ENCODE measurements around the gene SFMBT1. TPM values are rescaled to one million over a fixed set of nuclear protein-coding genes. Genes with fewer than 3 reads are reported as not detected.
"Not testable (repeated sequence)": the region's sequence is repeated elsewhere in the genome, so short reads cannot be mapped to it uniquely, and the experiment has no call there.

SFMBT1 gene
- total RNA-seq, 1 experiment from 2014 or later = 1.4 TPM

GRCh38 chr3:53067567-53067966 lies 21.7 kb upstream of the SFMBT1 start:
- no peak overlapping the region for H3K27ac ChIP-seq (ENCODE audit: low read depth, low read length, poor library complexity, severe bottlenecking)

GRCh38 chr3:53065841-53066480 lies 20.1 kb upstream of the SFMBT1 start:
- TF ChIP-seq EZH2 (IDR thresholded peaks at IDR 0.05; ENCODE audit: borderline replicate concordance, low read depth, low read length, poor library complexity, severe bottlenecking) = no peak
- TF ChIP-seq, protein P1, sequence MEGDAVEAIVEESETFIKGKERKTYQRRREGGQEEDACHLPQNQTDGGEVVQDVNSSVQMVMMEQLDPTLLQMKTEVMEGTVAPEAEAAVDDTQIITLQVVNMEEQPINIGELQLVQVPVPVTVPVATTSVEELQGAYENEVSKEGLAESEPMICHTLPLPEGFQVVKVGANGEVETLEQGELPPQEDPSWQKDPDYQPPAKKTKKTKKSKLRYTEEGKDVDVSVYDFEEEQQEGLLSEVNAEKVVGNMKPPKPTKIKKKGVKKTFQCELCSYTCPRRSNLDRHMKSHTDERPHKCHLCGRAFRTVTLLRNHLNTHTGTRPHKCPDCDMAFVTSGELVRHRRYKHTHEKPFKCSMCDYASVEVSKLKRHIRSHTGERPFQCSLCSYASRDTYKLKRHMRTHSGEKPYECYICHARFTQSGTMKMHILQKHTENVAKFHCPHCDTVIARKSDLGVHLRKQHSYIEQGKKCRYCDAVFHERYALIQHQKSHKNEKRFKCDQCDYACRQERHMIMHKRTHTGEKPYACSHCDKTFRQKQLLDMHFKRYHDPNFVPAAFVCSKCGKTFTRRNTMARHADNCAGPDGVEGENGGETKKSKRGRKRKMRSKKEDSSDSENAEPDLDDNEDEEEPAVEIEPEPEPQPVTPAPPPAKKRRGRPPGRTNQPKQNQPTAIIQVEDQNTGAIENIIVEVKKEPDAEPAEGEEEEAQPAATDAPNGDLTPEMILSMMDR (conservative IDR thresholded peaks at IDR 0.05; ENCODE audit: low read depth, low read length) = no peak
- BruUV-seq (replicated peaks) = no TSS peak
- Histone ChIP-seq H3K27me3 (replicated peaks; ENCODE audit: insufficient read depth, low read depth, low read length, poor library complexity) (no peaks in the 10 kb centered on the region), H3K27ac (ENCODE audit: low read depth, low read length, poor library complexity, severe bottlenecking) (no peak overlapping the region), H3K36me3 (ENCODE audit: insufficient read depth, low read length, poor library complexity, severe bottlenecking) (no peaks in the 10 kb centered on the region), H3K4me1 (ENCODE audit: insufficient read depth, low read length, poor library complexity, severe bottlenecking) (no peaks in the 10 kb centered on the region), H3K9me3 (ENCODE audit: low read depth, low read length, poor library complexity, severe bottlenecking) (no peaks in the 10 kb centered on the region), H3K4me3 (ENCODE audit: low read depth, low read length, poor library complexity, severe bottlenecking) (no peak overlapping the region)
- DNase-seq (ENCODE audit: low spot score) = no peak
- ChIA-PET POLR2A (ENCODE audit: low non-redundant PET) (no interaction called here), CTCF (no interaction called here)
- intact Hi-C loops (cut with micrococcal nuclease; ENCODE audit: unreplicated experiment) = no loop called here

More at GRCh38 chr3:53067567-53067966, 21.7 kb upstream of the SFMBT1 start:
- Histone ChIP-seq H3K4me3 (ENCODE audit: low read depth, low read length, poor library complexity, severe bottlenecking) (no peak overlapping the region), H3K36me3 (ENCODE audit: insufficient read depth, low read length, poor library complexity, severe bottlenecking) (no peaks in the 10 kb centered on the region), H3K4me1 (ENCODE audit: insufficient read depth, low read length, poor library complexity, severe bottlenecking) (peaks cover 4% of the 10 kb centered on the region), H3K9me3 (ENCODE audit: low read depth, low read length, poor library complexity, severe bottlenecking) (no peaks in the 10 kb centered on the region), H3K27me3 (replicated peaks; ENCODE audit: insufficient read depth, low read depth, low read length, poor library complexity) (no peaks in the 10 kb centered on the region)
- POLR2A ChIA-PET (ENCODE audit: low non-redundant PET) = no interaction called here
- intact Hi-C loops (cut with micrococcal nuclease; ENCODE audit: unreplicated experiment) = no loop called here
- TF ChIP-seq EZH2 (IDR thresholded peaks at IDR 0.05; ENCODE audit: borderline replicate concordance, low read depth, low read length, poor library complexity, severe bottlenecking) = no peak
- BruUV-seq (replicated peaks) = no TSS peak
- CTCF ChIA-PET = no interaction called here
- no peak for DNase-seq (ENCODE audit: low spot score)

DNA sequence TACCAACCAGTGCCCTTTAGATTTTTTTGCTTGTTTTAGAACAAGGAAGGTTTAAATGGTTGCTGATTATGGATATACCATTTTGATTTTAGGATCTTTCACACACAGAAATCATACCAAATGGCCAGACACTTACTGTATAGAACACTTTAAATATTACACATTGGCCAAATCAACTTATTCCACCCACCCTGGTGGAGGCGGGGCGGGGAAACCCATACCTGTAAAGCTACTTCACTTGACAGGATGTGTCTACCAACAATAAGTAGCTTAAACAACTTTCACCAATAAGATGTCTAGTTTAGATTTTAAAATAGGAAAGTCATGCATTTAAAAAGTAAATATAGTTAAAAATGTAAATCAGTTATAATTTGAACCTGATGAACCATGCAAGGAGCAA lies 17.0 kb upstream of the SFMBT1 start:
- ChIA-PET CTCF (no interaction called here), POLR2A (ENCODE audit: low non-redundant PET) (no interaction called here)
- BruUV-seq (replicated peaks) = no TSS peak
- no peaks in the 10 kb centered on the region for H3K36me3 ChIP-seq (ENCODE audit: insufficient read depth, low read length, poor library complexity, severe bottlenecking)
- no peaks in the 10 kb centered on the region for H3K27me3 ChIP-seq (replicated peaks; ENCODE audit: insufficient read depth, low read depth, low read length, poor library complexity)
- H3K9me3 ChIP-seq (ENCODE audit: low read depth, low read length, poor library complexity, severe bottlenecking) = no peaks in the 10 kb centered on the region
- no peak overlapping the region for H3K27ac ChIP-seq (ENCODE audit: low read depth, low read length, poor library complexity, severe bottlenecking)
- TF ChIP-seq, protein P1 (conservative IDR thresholded peaks at IDR 0.05; ENCODE audit: low read depth, low read length) = no peak
- no peak for DNase-seq (ENCODE audit: low spot score)
- no peaks in the 10 kb centered on the region for H3K4me1 ChIP-seq (ENCODE audit: insufficient read depth, low read length, poor library complexity, severe bottlenecking)
- H3K4me3 ChIP-seq (ENCODE audit: low read depth, low read length, poor library complexity, severe bottlenecking) = no peak overlapping the region
- intact Hi-C loops (cut with micrococcal nuclease; ENCODE audit: unreplicated experiment) = no loop called here

DNA sequence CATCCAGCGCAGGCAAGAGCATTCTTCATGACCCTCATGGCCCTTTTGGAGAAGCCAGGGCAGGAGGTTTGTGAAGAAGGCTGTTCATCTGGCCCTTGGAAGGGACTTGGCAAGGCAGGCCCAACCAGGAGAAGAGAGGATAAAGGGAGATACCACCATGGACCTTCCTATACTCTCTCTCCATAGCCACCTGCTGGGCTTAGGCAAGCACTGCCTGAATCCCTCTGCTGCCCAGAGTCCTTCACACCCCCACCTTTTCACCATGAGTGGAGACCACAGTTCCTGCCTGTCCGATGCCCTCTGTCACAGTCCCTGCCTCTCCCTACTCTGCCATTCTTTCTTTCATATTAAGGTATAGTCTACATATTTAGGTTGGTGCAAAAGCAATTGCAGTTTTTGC lies 10.6 kb upstream of the SFMBT1 start:
- BruUV-seq (replicated peaks) = no TSS peak

GRCh38 chr3:53054233-53054632 lies 8.4 kb upstream of the SFMBT1 start:
- intact Hi-C loops (cut with micrococcal nuclease; ENCODE audit: unreplicated experiment); DNase-seq (ENCODE audit: low spot score); BruUV-seq (replicated peaks): not testable (repeated sequence)

More for the DNA sequence above, 10.6 kb upstream of the SFMBT1 start:
- no peak for TF ChIP-seq EZH2 (IDR thresholded peaks at IDR 0.05; ENCODE audit: borderline replicate concordance, low read depth, low read length, poor library complexity, severe bottlenecking)
- no peaks in the 10 kb centered on the region for H3K4me1 ChIP-seq (ENCODE audit: insufficient read depth, low read length, poor library complexity, severe bottlenecking)
- CTCF ChIA-PET = no interaction called here
- no peak overlapping the region for H3K4me3 ChIP-seq (ENCODE audit: low read depth, low read length, poor library complexity, severe bottlenecking)
- H3K36me3 ChIP-seq (ENCODE audit: insufficient read depth, low read length, poor library complexity, severe bottlenecking) = no peaks in the 10 kb centered on the region
- intact Hi-C loops (cut with micrococcal nuclease; ENCODE audit: unreplicated experiment) = no loop called here
- no peak for DNase-seq (ENCODE audit: low spot score)
- H3K9me3 ChIP-seq (ENCODE audit: low read depth, low read length, poor library complexity, severe bottlenecking) = no peaks in the 10 kb centered on the region
- H3K27ac ChIP-seq (ENCODE audit: low read depth, low read length, poor library complexity, severe bottlenecking) = no peak overlapping the region
- H3K27me3 ChIP-seq (replicated peaks; ENCODE audit: insufficient read depth, low read depth, low read length, poor library complexity) = no peaks in the 10 kb centered on the region
- POLR2A ChIA-PET (ENCODE audit: low non-redundant PET) = no interaction called here

More at GRCh38 chr3:53054233-53054632, 8.4 kb upstream of the SFMBT1 start:
- POLR2A ChIA-PET (ENCODE audit: low non-redundant PET); CTCF ChIA-PET; H3K27ac ChIP-seq (ENCODE audit: low read depth, low read length, poor library complexity, severe bottlenecking); H3K4me1 ChIP-seq (ENCODE audit: insufficient read depth, low read length, poor library complexity, severe bottlenecking); H3K36me3 ChIP-seq (ENCODE audit: insufficient read depth, low read length, poor library complexity, severe bottlenecking); H3K9me3 ChIP-seq (ENCODE audit: low read depth, low read length, poor library complexity, severe bottlenecking); H3K4me3 ChIP-seq (ENCODE audit: low read depth, low read length, poor library complexity, severe bottlenecking); H3K27me3 ChIP-seq (replicated peaks; ENCODE audit: insufficient read depth, low read depth, low read length, poor library complexity): not testable (repeated sequence)
